H9 (cell line): ENCODE data around the gene PDGFB. TPM values are rescaled to one million over a fixed set of nuclear protein-coding genes. Genes with fewer than 3 reads are reported as not detected.

Source experiments
- DNase-seq: peaks from one replicate; pipeline ENCODE4 v3.0.0-alpha.2; 2017
- H2AFZ ChIP-seq: one replicate; pipeline ENCODE4 v1.6.1; 2013; ENCODE audit warnings: mild to moderate bottlenecking, low read length, control low read depth, moderate library complexity
- H2AK5ac ChIP-seq: 2 replicates; pipeline ENCODE4 v1.6.1; 2013; ENCODE audit warnings: low read length, control low read depth, mixed read lengths; ENCODE audit not compliant: insufficient read length
- H2BK120ac ChIP-seq: one replicate; pipeline ENCODE4 v1.6.1; 2013; ENCODE audit warnings: low read depth, mild to moderate bottlenecking, low read length, control low read depth, inconsistent platforms; ENCODE audit not compliant: poor library complexity, severe bottlenecking
- H2BK12ac ChIP-seq: 2 replicates; pipeline ENCODE4 v1.6.1; 2013; ENCODE audit warnings: low read length, control low read depth, mixed read lengths, low read depth; ENCODE audit not compliant: insufficient read length
- H2BK15ac ChIP-seq: 2 replicates; pipeline ENCODE4 v1.6.1; 2013; ENCODE audit warnings: low read depth, low read length, control low read depth
- H2BK20ac ChIP-seq: one replicate; pipeline ENCODE4 v1.6.1; 2013; ENCODE audit warnings: low read depth, mild to moderate bottlenecking, low read length, control low read depth, inconsistent platforms; ENCODE audit not compliant: poor library complexity, severe bottlenecking
- H2BK5ac ChIP-seq: 2 replicates; pipeline ENCODE4 v1.6.1; 2013; ENCODE audit warnings: low read length, control low read depth, mixed read lengths; ENCODE audit not compliant: insufficient read length
- H3K14ac ChIP-seq: 2 replicates; pipeline ENCODE4 v1.6.1; 2013; ENCODE audit warnings: low read length, control low read depth; ENCODE audit not compliant: insufficient read depth
- H3K18ac ChIP-seq: 2 replicates; pipeline ENCODE4 v1.6.1; 2013; ENCODE audit warnings: low read depth, mild to moderate bottlenecking, mixed read lengths, low read length, control low read depth; ENCODE audit not compliant: insufficient read length
- H3K23ac ChIP-seq: 2 replicates; pipeline ENCODE4 v1.6.1; 2013; ENCODE audit warnings: low read length, control low read depth, mixed read lengths, low read depth; ENCODE audit not compliant: insufficient read length
- H3K23me2 ChIP-seq: 2 replicates; pipeline ENCODE4 v1.6.1; 2013; ENCODE audit warnings: low read depth, mild to moderate bottlenecking, mixed read lengths, low read length, control low read depth; ENCODE audit not compliant: insufficient read length, poor library complexity, severe bottlenecking
- H3K27ac ChIP-seq: 2 replicates; pipeline ENCODE4 v1.5.1; 2013; ENCODE audit warnings: low read length, control low read depth, mixed read lengths, low read depth; ENCODE audit not compliant: insufficient read length
- H3K27me3 ChIP-seq: 2 replicates; pipeline ENCODE4 v1.6.1; 2013; ENCODE audit warnings: low read length, control low read depth, inconsistent platforms; ENCODE audit not compliant: insufficient read depth
- H3K4ac ChIP-seq: 2 replicates; pipeline ENCODE4 v1.6.1; 2013; ENCODE audit warnings: low read depth, mild to moderate bottlenecking, control low read depth, inconsistent platforms, low read length, moderate library complexity
- H3K4me1 ChIP-seq: 2 replicates; pipeline ENCODE4 v1.6.1; 2013; ENCODE audit warnings: low read length, control low read depth, inconsistent platforms; ENCODE audit not compliant: insufficient read depth
- H3K4me2 ChIP-seq: 2 replicates; pipeline ENCODE4 v1.6.1; 2013; ENCODE audit warnings: low read length, control low read depth, mixed read lengths; ENCODE audit not compliant: insufficient read length, insufficient read depth
- H3K56ac ChIP-seq: 2 replicates; pipeline ENCODE4 v1.6.1; 2013; ENCODE audit warnings: low read depth, mild to moderate bottlenecking, mixed read lengths, low read length, control low read depth; ENCODE audit not compliant: insufficient read length
- H3K79me1 ChIP-seq: 2 replicates; pipeline ENCODE4 v1.6.1; 2013; ENCODE audit warnings: low read depth, mild to moderate bottlenecking, moderate library complexity, low read length, control low read depth, inconsistent platforms; ENCODE audit not compliant: insufficient read depth, poor library complexity, severe bottlenecking
- H3K79me2 ChIP-seq: 2 replicates; pipeline ENCODE4 v1.6.1; 2013; ENCODE audit warnings: low read length, control low read depth, inconsistent platforms; ENCODE audit not compliant: insufficient read depth
- H3K9ac ChIP-seq: 2 replicates; pipeline ENCODE4 v1.6.1; 2013; ENCODE audit warnings: low read length, control low read depth, mixed read lengths; ENCODE audit not compliant: insufficient read length; ENCODE audit errors: extremely low read depth
- H3K9me3 ChIP-seq: one replicate; pipeline ENCODE4 v1.6.1; 2013; ENCODE audit warnings: low read depth, low read length, inconsistent platforms; ENCODE audit not compliant: control insufficient read depth
- H3T11ph ChIP-seq: one replicate; pipeline ENCODE4 v1.6.1; 2013; ENCODE audit warnings: mild to moderate bottlenecking, low read length, control low read depth, inconsistent platforms
- H4K20me1 ChIP-seq: one replicate; pipeline ENCODE4 v1.6.1; 2013; ENCODE audit not compliant: control insufficient read depth, insufficient read length, insufficient read depth
- H4K5ac ChIP-seq: 2 replicates; pipeline ENCODE4 v1.6.1; 2013; ENCODE audit warnings: low read depth, mild to moderate bottlenecking, mixed read lengths, low read length, control low read depth; ENCODE audit not compliant: insufficient read length
- H4K8ac ChIP-seq: replicated peaks from 2 replicates; pipeline ENCODE4 v1.6.1; 2013; ENCODE audit warnings: low read length, control low read depth, mixed read lengths, low read depth; ENCODE audit not compliant: insufficient read length
- H4K91ac ChIP-seq: 2 replicates; pipeline ENCODE4 v1.6.1; 2013; ENCODE audit warnings: low read depth, mild to moderate bottlenecking, moderate library complexity, mixed read lengths, low read length, control low read depth; ENCODE audit not compliant: insufficient read length
- H3K27ac Mint-ChIP-seq, 3 experiments: 2 replicates in 2 of 3; 3 replicates in 1 of 3; pipeline ENCODE4 v1.8.0; 2020 to 2021; ENCODE audit warnings: mixed read lengths in 3 of 3, mild to moderate bottlenecking in 1 of 3, moderate library complexity in 1 of 3
- H3K27me3 Mint-ChIP-seq: 2 replicates; pipeline ENCODE4 v1.8.0; 2021; ENCODE audit warnings: low read depth, mild to moderate bottlenecking, moderate library complexity, mixed read lengths
- H3K36me3 Mint-ChIP-seq, 3 experiments: 2 replicates in 2 of 3; 3 replicates in 1 of 3; pipeline ENCODE4 v1.8.0; 2020 to 2021; ENCODE audit warnings: low read depth in 3 of 3, mixed read lengths in 3 of 3; ENCODE audit not compliant: insufficient read depth in 1 of 3
- H3K4me1 Mint-ChIP-seq, 2 experiments: 2 replicates each; pipeline ENCODE4 v1.8.0; 2020; ENCODE audit warnings: mixed read lengths in 2 of 2
- H3K4me3 Mint-ChIP-seq, 2 experiments: 2 replicates in 1 of 2; 3 replicates in 1 of 2; pipeline ENCODE4 v1.8.0; 2020 to 2021; ENCODE audit warnings: mild to moderate bottlenecking in 2 of 2, mixed read lengths in 2 of 2, moderate library complexity in 1 of 2
- H3K9me3 Mint-ChIP-seq, 2 experiments: 2 replicates in 1 of 2; 3 replicates in 1 of 2; pipeline ENCODE4 v1.8.0; 2020; ENCODE audit warnings: mild to moderate bottlenecking in 2 of 2, mixed read lengths in 2 of 2, moderate library complexity in 1 of 2
- CTCF ChIP-seq: fragments of 200-600 bp; sonication (generic); conservative IDR thresholded peaks from 3 replicates; pipeline ENCODE4 v1.8.0; 2021; ENCODE audit warnings: antibody characterized with exemption, mild to moderate bottlenecking
- WGBS: extraction: QIAGEN DNeasy Blood & Tissue Kit; methylation state at CpG from one replicate; pipeline ENCODE4 v1.1.7; 2013; ENCODE audit warnings: missing lambda C conversion rate, low lambda C conversion rate, mixed read lengths; ENCODE audit not compliant: insufficient read length; ENCODE audit errors: extremely low coverage; 5-methylcytosine and 5-hydroxymethylcytosine counted together
- total RNA-seq: library from RNA; stranded (reverse); gene quantifications from 2 replicates; pipeline ENCODE4 v1.2.1, GENCODE V29; 2021

The PDGFB gene
- total RNA-seq, 1 experiment from 2014 or later, result 6.1 TPM

- no peak overlapping the region for H2BK12ac ChIP-seq
- Mint-ChIP-seq H3K9me3 (peaks cover 9 to 14% of the 10 kb centered on the region in 2 experiments; a peak in 4 of 5 replicates), H3K27me3 (peaks cover 2% of the 10 kb centered on the region), H3K4me1 (peaks cover 11 to 38% of the 10 kb centered on the region in 2 experiments), H3K27ac (peak overlapping the region in 1 of 3 experiments; percentile 52; a peak in 1 of 7 replicates), H3K4me3 (peak overlapping the region in 1 of 2 experiments; percentile 35; a peak in 1 of 5 replicates), H3K36me3 (peaks cover 5 to 10% (median 6%) of the 10 kb centered on the region in 3 experiments; a peak in 4 of 7 replicates)
- no peak overlapping the region for H2BK120ac ChIP-seq
- H3K79me1 ChIP-seq, result no peaks in the 10 kb centered on the region
- H3K4ac ChIP-seq, result no peak overlapping the region
- H3K18ac ChIP-seq, result peak overlapping the region; percentile 72
- no peak overlapping the region for H2AFZ ChIP-seq
- H2AK5ac ChIP-seq, result no peak overlapping the region
- no peak overlapping the region for H2BK20ac ChIP-seq
- no peak overlapping the region for H3K4me2 ChIP-seq
- no peaks in the 10 kb centered on the region for H3K23me2 ChIP-seq
- H2BK15ac ChIP-seq, result no peak overlapping the region
- TF ChIP-seq CTCF, result no peak
- no peak overlapping the region for H4K8ac ChIP-seq
- H3K27ac ChIP-seq, result no peak overlapping the region
- no peak overlapping the region; the same call in 1 of the 2 replicates for H3K14ac ChIP-seq
- H4K20me1 ChIP-seq, result no peaks in the 10 kb centered on the region
- no peaks in the 10 kb centered on the region for H3K27me3 ChIP-seq
- H4K91ac ChIP-seq, result peak overlapping the region; percentile 31
- no peak overlapping the region for H3T11ph ChIP-seq
- no peak overlapping the region for H3K9ac ChIP-seq
- H3K23ac ChIP-seq, result no peak overlapping the region
- no peak overlapping the region for H2BK5ac ChIP-seq
- peaks cover 5% of the 10 kb centered on the region for H3K9me3 ChIP-seq
- WGBS, result no CpG with 5 or more reads among the region's 13 CpGs
- H3K56ac ChIP-seq, result no peak overlapping the region
- no peak overlapping the region for H4K5ac ChIP-seq
- DNase-seq, result no peak
- H3K79me2 ChIP-seq, result no peaks in the 10 kb centered on the region
- H3K4me1 ChIP-seq, result no peaks in the 10 kb centered on the region; the same call in 1 of the 2 replicates
These were observed 60.7 kb downstream of the PDGFB start for GRCh38 chr22:39183991-39184585.
